ENCODE results near the gene FOXD2. TPM values are rescaled to one million over a fixed set of nuclear protein-coding genes. Genes with fewer than 3 reads are reported as not detected.
"Not testable (repeated sequence)": the region's sequence is repeated elsewhere in the genome, so short reads cannot be mapped to it uniquely, and the experiment has no call there.

FOXD2 gene
- total RNA-seq, 1 donor from 2014 or later: 0.13 TPM

- DNase-seq (ENCODE audit: low spot score): no peak
These were observed 1.4 kb downstream of the FOXD2 start for GRCh38 chr1:47439017-47439818.

GRCh38 chr1:47439819-47440598 is 2.2 kb downstream of the FOXD2 start:
- DNase-seq (ENCODE audit: low spot score): no peak

- DNase-seq (ENCODE audit: low spot score): no peak
These were observed 2.8 kb downstream of the FOXD2 start for GRCh38 chr1:47440599-47441081.

GRCh38 chr1:47441450-47442106 is 3.7 kb downstream of the FOXD2 start:
- DNase-seq (ENCODE audit: low spot score): no peak

GRCh38 chr1:47442202-47442601 is 4.4 kb downstream of the FOXD2 start:
- DNase-seq (ENCODE audit: low spot score): no peak

GRCh38 chr1:47442842-47443529 is 5.1 kb downstream of the FOXD2 start:
- no peak for DNase-seq (ENCODE audit: low spot score)

- DNase-seq (ENCODE audit: low spot score): no peak
These were observed 5.9 kb downstream of the FOXD2 start for GRCh38 chr1:47443530-47444296.

- DNase-seq (ENCODE audit: low spot score): no peak
These were observed 6.4 kb downstream of the FOXD2 start for GRCh38 chr1:47444297-47444561.

GRCh38 chr1:47444562-47445465 is 7.0 kb downstream of the FOXD2 start:
- DNase-seq (ENCODE audit: low spot score): no peak

GRCh38 chr1:47445823-47446550 is 8.1 kb downstream of the FOXD2 start:
- no peak for DNase-seq (ENCODE audit: low spot score)

GRCh38 chr1:47448462-47449222 is 10.8 kb downstream of the FOXD2 start:
- no peak for DNase-seq (ENCODE audit: low spot score)

GRCh38 chr1:47449822-47450552 is 12.1 kb downstream of the FOXD2 start:
- DNase-seq (ENCODE audit: low spot score): no peak

GRCh38 chr1:47450606-47451005 is 12.8 kb downstream of the FOXD2 start:
- no peak for DNase-seq (ENCODE audit: low spot score)

GRCh38 chr1:47452426-47452825 is 14.6 kb downstream of the FOXD2 start:
- DNase-seq (ENCODE audit: low spot score): no peak

- DNase-seq (ENCODE audit: low spot score): not testable (repeated sequence)
These were observed 16.1 kb downstream of the FOXD2 start for GRCh38 chr1:47453910-47454309.

- no peak for DNase-seq (ENCODE audit: low spot score)
These were observed 18.4 kb downstream of the FOXD2 start for GRCh38 chr1:47456250-47456649.

- not testable (repeated sequence) for DNase-seq (ENCODE audit: low spot score)
These were observed 19.7 kb downstream of the FOXD2 start for GRCh38 chr1:47457547-47457946.

All from mesenteric fat pad (tissue), 1 donor.